Measurements from ENCODE around the gene HOXC5. TPM values are rescaled to one million over a fixed set of nuclear protein-coding genes. Genes with fewer than 3 reads are reported as not detected.
A peak's percentile ranks its signal among the peaks of the same experiment; 100 is the strongest.

Gene HOXC5
- total RNA-seq, 4 donors from 2014 or later, result 0.31 to 3.3 (median 1.3) TPM; not detected in 1

GRCh38 chr12:54050482-54050810 lies 17.6 kb downstream of the HOXC5 start:
- Histone ChIP-seq H3K27ac (peak overlapping the region in 2 of 4 donors; percentile 26 to 27), H3K27me3 (peaks cover 38% of the 10 kb centered on the region), H3K4me3 (peak overlapping the region in 1 of 2 donors; percentile 10), H3K36me3 (no peaks in the 10 kb centered on the region), H3K9me3 (no peaks in the 10 kb centered on the region), H3K4me1 (peaks cover 0 to 34% (median 9%) of the 10 kb centered on the region in 3 donors)
- TF ChIP-seq POLR2A (IDR thresholded peaks at IDR 0.05) (no peak), EP300 (IDR thresholded peaks at IDR 0.05) (no peak), POLR2AphosphoS5 (IDR thresholded peaks at IDR 0.05) (no peak), CTCF (IDR thresholded peaks at IDR 0.05) (no peak)
- no peak for ATAC-seq
- WGBS, 2 donors (ENCODE audit: low coverage in 1 of 2), result 67 to 73% methylated on average over 1 to 2 of the region's 2 CpGs

- ATAC-seq, result no peak
- WGBS, 2 donors (ENCODE audit: low coverage in 1 of 2), result 69 to 70% methylated on average over 2 to 10 of the region's 12 CpGs
- peaks cover 0 to 42% (median 9%) of the 10 kb centered on the region in 3 donors for H3K4me1 ChIP-seq
- no peaks in the 10 kb centered on the region for H3K9me3 ChIP-seq
- H3K4me3 ChIP-seq, result no peak overlapping the region
- TF ChIP-seq POLR2AphosphoS5 (IDR thresholded peaks at IDR 0.05) (no peak), EP300 (IDR thresholded peaks at IDR 0.05) (no peak), POLR2A (IDR thresholded peaks at IDR 0.05) (no peak), CTCF (IDR thresholded peaks at IDR 0.05) (no peak)
- H3K27ac ChIP-seq, result peak overlapping the region in 2 of 4 donors; percentile 84 to 91
- peaks cover 30% of the 10 kb centered on the region for H3K27me3 ChIP-seq
- no peaks in the 10 kb centered on the region for H3K36me3 ChIP-seq
Measured at GRCh38 chr12:54051026-54051842, 18.4 kb downstream of the HOXC5 start.

GRCh38 chr12:54051874-54052437 lies 19.1 kb downstream of the HOXC5 start:
- peak overlapping the region in 3 of 4 donors; percentile 69 to 91 (median 84) for H3K27ac ChIP-seq
- H3K27me3 ChIP-seq, result peaks cover 23% of the 10 kb centered on the region
- TF ChIP-seq CTCF (IDR thresholded peaks at IDR 0.05) (no peak), POLR2A (IDR thresholded peaks at IDR 0.05) (no peak), EP300 (IDR thresholded peaks at IDR 0.05) (no peak), POLR2AphosphoS5 (IDR thresholded peaks at IDR 0.05) (peak; percentile 41)
- peak overlapping the region in 1 of 2 donors; percentile 78 for H3K4me3 ChIP-seq
- H3K36me3 ChIP-seq, result no peaks in the 10 kb centered on the region
- peaks cover 0 to 49% (median 9%) of the 10 kb centered on the region in 3 donors for H3K4me1 ChIP-seq
- ATAC-seq, result no peak
- no peaks in the 10 kb centered on the region for H3K9me3 ChIP-seq
- 14 to 65% methylated on average over 24 of the region's 24 CpGs for WGBS, 2 donors (ENCODE audit: low coverage in 1 of 2)

GRCh38 chr12:54052438-54053002 lies 19.7 kb downstream of the HOXC5 start:
- peak overlapping the region in 1 of 2 donors; percentile 78 for H3K4me3 ChIP-seq
- peaks cover 17% of the 10 kb centered on the region for H3K27me3 ChIP-seq
- H3K9me3 ChIP-seq, result no peaks in the 10 kb centered on the region
- H3K4me1 ChIP-seq, result peaks cover 0 to 54% (median 6%) of the 10 kb centered on the region in 3 donors
- WGBS, 2 donors (ENCODE audit: low coverage in 1 of 2), result 21 to 40% methylated on average over 2 to 4 of the region's 10 CpGs
- TF ChIP-seq POLR2AphosphoS5 (IDR thresholded peaks at IDR 0.05), result peak; percentile 59
- TF ChIP-seq POLR2A (IDR thresholded peaks at IDR 0.05), result no peak
- no peak for TF ChIP-seq CTCF (IDR thresholded peaks at IDR 0.05)
- no peak for TF ChIP-seq EP300 (IDR thresholded peaks at IDR 0.05)
- H3K27ac ChIP-seq, result peak overlapping the region; percentile 6 to 91 (median 76)
- no peak for ATAC-seq
- H3K36me3 ChIP-seq, result no peaks in the 10 kb centered on the region
